Activated CD4-positive, alpha-beta memory T cell treated with anti-CD3 and anti-CD28 coated beads for 36 hours (primary cell): Measurements from ENCODE around the gene TAGLN2. TPM values are rescaled to one million over a fixed set of nuclear protein-coding genes. Genes with fewer than 3 reads are reported as not detected.

Source experiments
- CTCF ChIA-PET: fragments of 350-600 bp; sonication (Branson Sonifier 250); formaldehyde crosslinking; loops from one replicate; lab custom pipeline; 2021; ENCODE audit warnings: antibody characterized with exemption, inconsistent platforms; lab: Charles Lee
- POLR2A ChIA-PET: fragments of 350-600 bp; sonication (Branson Sonifier 250); formaldehyde crosslinking; loops from one replicate; lab custom pipeline; 2021; ENCODE audit warnings: antibody characterized with exemption; lab: Charles Lee
- DNase-seq: peaks from one replicate; pipeline ENCODE4 v3.0.0-alpha.2; 2020
- H3K27ac Mint-ChIP-seq: one replicate; pipeline ENCODE4 v1.8.0; 2021; ENCODE audit warnings: mixed read lengths
- H3K27me3 Mint-ChIP-seq: one replicate; pipeline ENCODE4 v1.8.0; 2021; ENCODE audit warnings: mixed read lengths
- H3K36me3 Mint-ChIP-seq: one replicate; pipeline ENCODE4 v1.8.0; 2021; ENCODE audit warnings: mixed read lengths
- H3K4me1 Mint-ChIP-seq: one replicate; pipeline ENCODE4 v1.8.0; 2021; ENCODE audit warnings: low read depth, mixed read lengths
- H3K4me3 Mint-ChIP-seq: one replicate; pipeline ENCODE4 v1.8.0; 2021; ENCODE audit warnings: mild to moderate bottlenecking, mixed read lengths
- H3K9me3 Mint-ChIP-seq: one replicate; pipeline ENCODE4 v1.8.0; 2021; ENCODE audit warnings: mixed read lengths
- intact Hi-C: fragments of 100-400 bp; cut with micrococcal nuclease; formaldehyde crosslinking; loops from one replicate; pipeline ENCODE4 v1.15.1; 2023
- total RNA-seq, 2 experiments: library from RNA; stranded (reverse); gene quantifications; one replicate each; pipeline ENCODE4 v1.2.3, GENCODE V29; 2021

The TAGLN2 gene
- total RNA-seq, 2 experiments from 2014 or later, result 597 to 607 TPM

DNA sequence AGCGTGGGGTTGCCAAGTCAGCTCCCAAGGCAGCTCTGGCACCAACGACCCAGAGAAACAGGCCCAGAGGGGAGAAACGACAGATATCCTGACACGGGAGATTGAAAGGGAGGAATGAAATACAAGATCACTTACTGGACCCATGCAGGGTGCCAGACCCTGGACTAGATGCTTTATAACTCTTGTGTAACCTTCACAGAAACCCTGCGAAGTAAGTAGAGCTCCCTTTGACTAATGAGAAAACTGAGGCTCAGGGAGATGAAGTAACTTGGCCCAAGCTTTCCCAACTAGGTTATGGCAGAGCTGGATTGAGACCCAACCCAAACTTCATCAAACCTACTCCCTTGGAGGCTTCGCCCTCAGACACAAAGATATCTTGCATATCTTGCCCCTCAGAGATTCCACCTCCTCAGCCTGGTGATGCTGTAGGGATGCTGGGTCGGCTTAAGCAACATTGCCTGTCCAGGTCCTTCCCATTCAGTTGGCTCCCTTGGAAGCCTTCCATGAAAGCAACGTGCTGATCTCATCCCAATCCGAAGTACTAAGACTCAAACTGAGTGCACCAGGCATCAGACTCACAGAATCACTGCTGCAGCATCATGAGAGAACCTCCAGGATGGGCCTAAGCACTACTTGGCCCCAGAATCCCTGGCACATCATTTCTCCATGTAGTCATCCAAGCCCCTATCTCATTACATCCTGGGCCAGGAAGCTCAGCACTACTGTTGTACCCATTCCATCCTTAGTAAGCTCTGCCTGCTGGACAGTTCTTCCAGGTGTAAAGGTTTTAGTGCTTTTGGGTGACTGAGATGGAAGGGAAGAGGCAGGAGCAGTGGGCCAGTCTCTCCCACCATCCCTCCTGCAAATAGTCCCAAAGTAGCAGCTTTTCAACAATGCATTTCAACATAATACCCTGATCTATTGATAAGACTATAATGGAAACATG, 21.2 kb upstream of the TAGLN2 start:
- no peaks in the 10 kb centered on the region for H3K36me3 Mint-ChIP-seq
- H3K27ac Mint-ChIP-seq, result no peak overlapping the region
- peaks cover 47% of the 10 kb centered on the region for H3K27me3 Mint-ChIP-seq
- no peak for DNase-seq
- intact Hi-C loops, result no loop called here
- H3K4me3 Mint-ChIP-seq, result no peak overlapping the region
- peaks cover 3% of the 10 kb centered on the region for H3K4me1 Mint-ChIP-seq
- H3K9me3 Mint-ChIP-seq, result no peaks in the 10 kb centered on the region
- ChIA-PET POLR2A (interaction anchor here (1.2 kb wide), 1 partner anchor 22 kb away, joined by 4 read pairs; the partner anchor contains the start of gene TAGLN2), CTCF (interaction anchor here (0.8 to 4.3 kb wide), 6 partner anchors 11 to 148 kb away, joined by 3 to 39 read pairs (median 4); partner anchors contain the start of genes PIGM and TAGLN2)

DNA sequence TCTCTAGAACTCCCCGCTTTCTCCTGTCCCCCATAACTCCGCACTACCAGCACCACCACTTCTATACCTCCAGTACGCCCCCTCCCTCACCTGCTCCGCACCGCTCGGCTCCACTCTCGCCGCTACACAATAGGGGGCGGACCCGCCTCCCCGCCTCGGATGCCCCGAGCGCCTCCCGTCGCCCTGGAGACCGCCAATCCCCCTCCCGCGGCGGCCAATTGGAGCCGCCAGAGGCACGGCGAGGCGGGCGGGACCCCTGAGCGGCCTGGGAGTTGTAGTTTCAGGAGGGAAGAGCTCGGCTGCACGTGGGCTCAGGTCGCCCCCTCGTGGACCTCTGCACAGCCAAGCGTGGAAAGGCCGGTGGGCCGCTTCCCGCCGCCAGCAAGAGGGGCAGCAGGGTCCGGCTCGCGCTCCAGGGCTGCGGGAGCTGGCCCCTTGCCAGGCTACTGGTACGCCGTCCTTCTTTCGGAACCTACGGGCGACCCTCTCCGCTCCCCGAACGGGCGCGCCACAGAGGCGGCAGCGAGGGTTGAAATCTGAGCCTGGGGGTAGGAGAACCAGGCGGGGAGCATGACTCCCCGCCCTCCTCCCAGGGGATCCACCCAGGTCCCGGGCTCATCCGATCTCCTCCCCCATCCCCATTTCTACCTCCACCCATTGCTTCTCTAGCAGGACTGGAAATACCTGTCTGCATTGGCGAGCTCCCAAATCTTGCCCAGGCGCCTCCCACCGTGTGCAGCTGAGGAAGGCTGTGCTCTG, 20.4 kb upstream of the TAGLN2 start, which contains the start of gene IGSF9:
Gene IGSF9 (minus strand): TSS at position 131 of the 759 bp plus-strand sequence. CDS start 2,159 bp downstream, outside the sequence.
- ChIA-PET POLR2A (interaction anchor here (1.2 kb wide), 1 partner anchor 21 kb away, joined by 4 read pairs; the partner anchor contains the start of gene TAGLN2), CTCF (interaction anchor here (0.6 to 4.3 kb wide), 8 partner anchors 10 to 147 kb away, joined by 3 to 39 read pairs (median 4); partner anchors contain the start of genes PIGM and TAGLN2)
- Mint-ChIP-seq H3K4me1 (peaks cover 3% of the 10 kb centered on the region), H3K27me3 (peaks cover 43% of the 10 kb centered on the region), H3K27ac (no peak within 1 kb of the TSS), H3K4me3 (peak within 1 kb of the TSS; percentile 20), H3K36me3 (no peaks in the 10 kb centered on the region), H3K9me3 (no peaks in the 10 kb centered on the region)
- peak; percentile 67 for DNase-seq
- intact Hi-C loops, result no loop called here

DNA sequence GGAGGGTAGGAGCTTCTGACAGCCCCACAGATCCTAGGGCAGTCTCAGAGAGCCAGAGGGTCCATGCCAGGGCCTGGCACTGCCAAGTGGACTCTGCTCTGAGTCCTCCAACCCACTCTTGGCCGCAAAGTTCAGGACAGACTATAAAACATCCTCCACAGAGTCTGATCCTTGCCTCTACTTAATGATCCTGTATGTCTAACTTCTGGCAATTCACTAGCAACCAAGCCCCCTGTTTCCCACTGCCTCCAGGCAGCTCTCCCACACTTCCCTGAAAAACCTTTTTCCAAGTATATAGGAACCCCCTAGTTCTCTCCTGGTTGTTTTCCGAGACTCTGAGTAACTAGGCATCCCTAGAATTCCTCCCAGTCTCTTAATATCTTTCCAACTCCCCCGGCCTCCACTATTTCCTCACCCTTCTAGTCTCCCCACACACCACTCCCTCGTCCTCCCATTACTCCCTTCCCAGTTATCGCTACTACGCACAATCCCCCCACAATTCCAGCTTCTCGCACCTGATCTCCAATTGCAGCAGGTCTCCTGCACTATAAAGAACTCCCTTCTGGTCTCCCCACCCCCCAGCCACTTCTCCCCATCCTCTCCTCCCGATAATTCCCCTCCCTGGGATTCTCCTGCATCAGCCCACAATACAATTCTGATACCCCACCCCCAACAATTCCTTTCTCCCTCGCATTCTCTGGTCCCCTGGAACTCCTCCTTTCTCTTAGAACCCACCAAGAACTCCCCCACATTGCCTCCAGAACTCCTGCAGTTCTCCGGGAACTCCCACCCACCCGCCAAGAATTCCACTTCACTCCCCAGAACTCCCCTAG, 19.5 kb upstream of the TAGLN2 start:
- no peaks in the 10 kb centered on the region for H3K36me3 Mint-ChIP-seq
- no peaks in the 10 kb centered on the region for H3K9me3 Mint-ChIP-seq
- peak overlapping the region; percentile 11 for H3K4me3 Mint-ChIP-seq
- DNase-seq, result no peak
- H3K27ac Mint-ChIP-seq, result no peak overlapping the region
- intact Hi-C loops, result no loop called here
- peaks cover 40% of the 10 kb centered on the region for H3K27me3 Mint-ChIP-seq
- POLR2A ChIA-PET, result no interaction called here
- CTCF ChIA-PET, result interaction anchor here (0.6 to 4.3 kb wide), 8 partner anchors 13 to 146 kb away, joined by 3 to 39 read pairs (median 3); partner anchors contain the start of genes PIGM and TAGLN2
- H3K4me1 Mint-ChIP-seq, result peaks cover 3% of the 10 kb centered on the region

DNA sequence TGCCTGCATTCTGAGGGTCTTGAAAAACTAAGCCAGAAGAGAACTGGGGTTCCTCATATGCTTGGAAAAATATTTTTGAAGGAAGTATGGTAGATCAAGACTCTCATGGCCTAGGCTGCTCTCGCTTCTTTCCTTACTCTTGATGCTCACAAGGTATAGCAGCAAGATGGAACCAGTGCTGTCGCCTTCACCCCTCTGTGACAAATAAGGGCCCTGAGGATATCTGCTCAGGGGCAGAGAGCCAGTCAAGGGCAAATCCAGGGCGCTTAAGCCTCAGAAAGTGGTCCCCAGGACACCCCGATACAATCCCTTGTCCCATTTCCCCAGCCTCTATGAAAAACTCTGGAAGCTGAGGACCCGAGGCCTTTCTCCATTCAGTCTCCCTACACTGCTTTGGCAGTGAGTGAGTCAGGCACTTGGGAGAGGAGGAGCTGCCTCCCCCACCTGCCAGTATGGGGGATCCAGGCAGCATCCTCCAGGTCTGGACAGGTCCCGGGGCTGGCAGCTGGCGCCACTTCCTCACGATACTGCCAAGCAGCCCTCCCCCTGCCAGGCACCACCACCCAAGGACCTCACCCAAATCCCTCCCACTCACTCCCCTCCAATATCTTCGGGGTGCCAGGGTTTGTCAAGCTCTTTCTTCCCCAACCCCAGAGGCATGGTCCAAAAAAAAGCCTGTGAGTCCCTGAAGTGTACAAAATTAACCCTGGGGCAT, 18.8 kb upstream of the TAGLN2 start:
- Mint-ChIP-seq H3K27ac (no peak overlapping the region), H3K36me3 (no peaks in the 10 kb centered on the region), H3K27me3 (peaks cover 40% of the 10 kb centered on the region), H3K4me3 (no peak overlapping the region), H3K4me1 (peaks cover 3% of the 10 kb centered on the region), H3K9me3 (no peaks in the 10 kb centered on the region)
- DNase-seq, result no peak
- CTCF ChIA-PET, result interaction anchor here (0.6 to 4.3 kb wide), 3 partner anchors 14 to 62 kb away, joined by 3 to 39 read pairs (median 3); no protein-coding TSS in a partner anchor
- POLR2A ChIA-PET, result no interaction called here
- intact Hi-C loops, result no loop called here

DNA sequence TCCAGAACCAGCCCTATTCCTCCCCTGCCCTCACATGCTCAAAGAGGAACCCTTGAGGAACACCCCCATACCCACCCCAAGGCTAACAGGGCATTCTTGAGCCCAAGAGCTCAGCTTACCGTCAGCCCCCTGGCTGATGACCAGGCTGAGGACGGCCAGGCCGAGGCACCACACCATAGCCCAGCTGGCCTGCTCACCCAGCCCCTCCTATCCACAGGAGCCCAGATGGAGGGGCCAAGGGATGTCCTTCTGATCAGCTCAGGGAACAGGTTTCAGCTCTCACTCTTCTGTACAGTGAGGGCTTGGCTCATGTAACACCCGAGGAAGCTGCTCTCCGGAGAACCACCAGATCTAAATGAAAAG, 18.0 kb upstream of the TAGLN2 start:
- H3K9me3 Mint-ChIP-seq, result no peaks in the 10 kb centered on the region
- H3K27me3 Mint-ChIP-seq, result peaks cover 38% of the 10 kb centered on the region
- peaks cover 5% of the 10 kb centered on the region for H3K4me1 Mint-ChIP-seq
- POLR2A ChIA-PET, result no interaction called here
- CTCF ChIA-PET, result interaction anchor here (4.3 kb wide), 1 partner anchor 63 kb away, joined by 39 read pairs; no protein-coding TSS in a partner anchor
- no peaks in the 10 kb centered on the region for H3K36me3 Mint-ChIP-seq
- no peak for DNase-seq
- no peak overlapping the region for H3K4me3 Mint-ChIP-seq
- intact Hi-C loops, result no loop called here
- no peak overlapping the region for H3K27ac Mint-ChIP-seq

DNA sequence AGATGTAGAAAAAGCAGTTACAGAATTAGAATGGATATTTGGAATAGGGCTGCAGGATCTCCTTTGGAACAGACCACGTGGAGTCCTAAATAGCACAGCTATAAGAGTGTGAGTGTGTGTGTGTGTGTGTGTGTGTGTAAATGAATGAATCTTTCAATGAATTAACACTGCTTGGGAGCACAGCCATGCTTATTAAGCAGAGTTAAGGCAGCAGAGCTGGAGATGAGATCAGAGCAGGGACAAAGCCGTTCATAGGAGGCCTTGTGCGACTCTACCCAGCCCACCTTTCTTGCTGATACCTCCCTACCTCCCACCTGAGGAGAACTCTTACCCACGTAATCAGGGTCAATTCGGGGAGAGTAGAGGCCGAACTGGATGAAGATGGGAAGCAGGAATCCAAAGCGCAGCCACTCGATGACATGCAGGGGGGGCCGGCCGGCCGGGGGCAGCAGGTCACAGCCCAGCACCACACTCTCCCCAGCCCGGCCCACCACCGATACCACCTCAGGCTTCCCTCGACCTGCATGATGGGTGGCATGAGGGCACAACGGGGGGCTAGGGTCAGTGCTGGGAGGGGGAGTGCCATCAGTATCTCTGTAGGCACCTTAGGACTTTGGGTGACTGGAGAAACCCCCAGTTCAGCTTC, 17.4 kb upstream of the TAGLN2 start:
- ChIA-PET CTCF (interaction anchor here (4.3 kb wide), 1 partner anchor 64 kb away, joined by 39 read pairs; no protein-coding TSS in a partner anchor), POLR2A (no interaction called here)
- no peaks in the 10 kb centered on the region for H3K9me3 Mint-ChIP-seq
- peaks cover 37% of the 10 kb centered on the region for H3K27me3 Mint-ChIP-seq
- H3K4me3 Mint-ChIP-seq, result no peak overlapping the region
- no peak overlapping the region for H3K27ac Mint-ChIP-seq
- DNase-seq, result no peak
- H3K36me3 Mint-ChIP-seq, result no peaks in the 10 kb centered on the region
- peaks cover 6% of the 10 kb centered on the region for H3K4me1 Mint-ChIP-seq
- intact Hi-C loops, result no loop called here

DNA sequence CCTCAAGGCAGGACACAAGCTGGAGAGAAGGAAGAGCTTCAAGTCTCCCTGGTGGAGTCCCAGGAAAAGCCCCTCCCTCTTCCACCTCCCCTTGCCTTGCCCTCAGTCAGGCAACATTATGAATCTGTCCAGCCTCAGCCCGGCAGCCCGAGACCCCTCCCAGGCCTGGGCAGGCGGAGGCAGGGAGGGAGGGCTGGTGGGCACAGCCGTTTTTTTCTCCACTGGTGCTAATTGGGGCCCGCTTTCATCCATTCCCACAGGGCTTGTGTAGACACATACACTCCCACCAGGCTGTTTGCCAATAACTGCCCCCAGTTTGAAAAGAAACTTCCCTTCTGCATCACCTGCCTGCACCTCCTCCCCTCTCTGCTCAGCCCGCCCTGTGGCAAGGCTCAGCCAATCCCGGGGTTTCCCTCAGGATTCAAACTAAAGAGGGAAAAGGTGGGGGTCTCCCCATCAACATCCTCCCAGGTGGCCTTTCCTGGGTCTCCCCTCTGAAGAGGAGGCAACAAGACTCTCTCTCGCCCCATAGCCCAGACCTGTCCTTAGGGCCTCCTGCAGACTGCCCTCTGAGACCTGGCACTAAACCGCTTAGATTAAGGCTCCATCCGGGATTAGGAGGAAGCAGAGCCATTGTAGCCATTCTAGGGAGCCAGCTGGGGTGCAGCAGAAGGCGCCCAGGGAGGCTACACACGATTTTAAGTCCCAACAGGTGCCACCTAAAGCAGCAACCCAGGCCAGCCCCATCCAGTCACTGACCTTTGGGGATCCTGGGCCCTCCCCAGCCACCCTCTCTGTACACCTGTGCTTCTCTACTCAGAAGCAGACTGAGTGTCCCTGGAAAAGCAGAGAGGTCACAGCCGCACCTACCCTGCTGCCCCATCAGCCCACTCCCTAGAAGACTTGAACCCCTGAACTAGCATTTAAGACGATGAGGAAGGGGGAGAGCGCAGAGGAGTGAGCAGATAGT, 16.6 kb upstream of the TAGLN2 start:
- Mint-ChIP-seq H3K4me1 (peaks cover 6% of the 10 kb centered on the region), H3K27me3 (peaks cover 34% of the 10 kb centered on the region), H3K9me3 (no peaks in the 10 kb centered on the region), H3K36me3 (no peaks in the 10 kb centered on the region), H3K27ac (no peak overlapping the region), H3K4me3 (no peak overlapping the region)
- intact Hi-C loops, result no loop called here
- no peak for DNase-seq
- ChIA-PET CTCF (interaction anchor here (3.3 to 16.2 kb wide), 2 partner anchors 17 to 62 kb away, joined by 9 to 311 read pairs; partner anchors contain the start of gene TAGLN2), POLR2A (no interaction called here)

DNA sequence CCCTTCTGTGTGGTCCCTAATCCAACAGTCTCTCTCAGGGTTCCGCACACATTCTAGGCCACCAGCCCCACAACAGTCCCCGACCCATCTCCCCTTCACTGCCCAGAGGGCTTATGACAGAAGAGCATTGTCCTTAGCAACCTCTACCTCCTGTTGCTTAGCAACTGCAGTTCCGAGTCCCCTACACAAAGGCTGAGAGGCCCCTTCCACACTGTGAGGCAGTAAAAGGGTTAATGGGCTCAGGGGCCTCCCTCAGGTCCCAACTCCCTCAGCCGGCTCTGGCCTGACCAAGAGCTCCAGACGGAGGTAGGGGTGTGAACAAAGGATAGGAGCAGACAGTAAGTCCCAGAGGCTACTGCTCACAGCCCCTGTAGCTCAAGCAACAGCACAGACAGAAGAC, 15.8 kb upstream of the TAGLN2 start:
- Mint-ChIP-seq H3K27me3 (peaks cover 28% of the 10 kb centered on the region), H3K27ac (no peak overlapping the region), H3K4me3 (no peak overlapping the region), H3K36me3 (no peaks in the 10 kb centered on the region), H3K9me3 (no peaks in the 10 kb centered on the region), H3K4me1 (peaks cover 8% of the 10 kb centered on the region)
- DNase-seq, result no peak
- CTCF ChIA-PET, result interaction anchor here (0.6 to 16.2 kb wide), 4 partner anchors 9 to 137 kb away, joined by 4 to 311 read pairs (median 7); partner anchors contain the start of gene TAGLN2
- POLR2A ChIA-PET, result no interaction called here
- intact Hi-C loops, result no loop called here

DNA sequence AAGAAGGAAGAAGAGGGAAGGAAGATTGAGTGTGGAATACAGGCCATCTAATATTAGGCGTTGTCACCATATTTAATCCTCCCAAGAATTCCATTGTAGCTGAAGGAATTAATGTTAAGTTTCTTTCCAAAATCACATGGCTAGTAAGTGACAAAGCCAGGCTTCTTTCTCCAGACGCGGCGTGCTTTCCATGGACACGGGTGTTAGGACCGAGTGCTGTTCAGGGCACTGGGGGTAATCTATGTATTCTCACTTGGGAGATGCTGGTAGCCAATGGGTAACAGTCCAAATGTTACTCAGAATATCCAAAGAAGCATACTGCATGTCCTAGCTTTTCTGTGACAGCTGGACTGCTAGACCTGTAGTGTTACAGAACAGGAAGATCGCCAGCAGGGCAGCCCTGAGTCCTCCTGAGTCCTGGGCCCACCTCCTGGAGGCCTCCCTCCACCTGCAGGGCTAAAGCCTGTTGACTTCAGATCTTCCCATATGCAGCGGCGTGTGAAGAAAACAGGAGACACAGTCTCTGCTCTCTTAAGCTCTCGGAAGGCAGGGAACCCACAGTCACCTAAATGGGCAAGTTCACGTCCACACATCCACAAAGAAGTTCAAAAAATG, 14.8 kb upstream of the TAGLN2 start:
- no peak overlapping the region for H3K4me3 Mint-ChIP-seq
- POLR2A ChIA-PET, result no interaction called here
- no peaks in the 10 kb centered on the region for H3K36me3 Mint-ChIP-seq
- H3K27ac Mint-ChIP-seq, result no peak overlapping the region
- peaks cover 6% of the 10 kb centered on the region for H3K4me1 Mint-ChIP-seq
- intact Hi-C loops, result no loop called here
- DNase-seq, result no peak
- peaks cover 23% of the 10 kb centered on the region for H3K27me3 Mint-ChIP-seq
- no peaks in the 10 kb centered on the region for H3K9me3 Mint-ChIP-seq
- CTCF ChIA-PET, result interaction anchor here (1.0 to 16.2 kb wide), 6 partner anchors 15 to 437 kb away, joined by 3 to 311 read pairs (median 4); partner anchors contain the start of gene TAGLN2
